Endothelial cell of umbilical vein (primary cell): ENCODE data around the gene CLEC2L.

Source experiments
- CTCF ChIP-seq, 2 donors: IDR thresholded peaks; 1 replicate in 1 of 2; 2 replicates in 1 of 2; pipeline ENCODE4 v1.5.1; 2011; ENCODE audit warnings: low read length in 2 of 2, mild to moderate bottlenecking in 2 of 2, moderate library complexity in 2 of 2, control low read depth in 1 of 2, inconsistent platforms in 1 of 2, low read depth in 1 of 2; ENCODE audit not compliant: insufficient read depth in 1 of 2; ENCODE audit errors: extremely low read depth in 1 of 2
- EZH2 ChIP-seq: IDR thresholded peaks from 2 replicates; pipeline ENCODE4 v1.6.1; 2012; ENCODE audit warnings: borderline replicate concordance, low read depth, mild to moderate bottlenecking, moderate library complexity, low read length, inconsistent platforms; ENCODE audit not compliant: severe bottlenecking
- JUN ChIP-seq: IDR thresholded peaks from 2 replicates; pipeline ENCODE4 v1.6.1; 2011; ENCODE audit warnings: borderline replicate concordance, low read depth; ENCODE audit not compliant: insufficient read length, insufficient read depth
- MAX ChIP-seq: IDR thresholded peaks from 2 replicates; pipeline ENCODE4 v1.6.1; 2011; ENCODE audit not compliant: insufficient read depth, insufficient read length
- POLR2A ChIP-seq: IDR thresholded peaks from 2 replicates; pipeline ENCODE4 v1.6.1; 2012; ENCODE audit warnings: low read depth, mild to moderate bottlenecking, control low read depth, low read length
- POLR2AphosphoS5 ChIP-seq: IDR thresholded peaks from 2 replicates; pipeline ENCODE4 v1.6.1; 2012; ENCODE audit warnings: low read depth, mild to moderate bottlenecking, control low read depth, low read length, moderate library complexity; ENCODE audit not compliant: insufficient read depth

GRCh38 chr7:139583826-139584553 is 60.5 kb downstream of the CLEC2L start:
- TF ChIP-seq POLR2A, result no peak
- TF ChIP-seq CTCF (IDR thresholded peaks at IDR 0.05; ENCODE audit: extremely low read depth in 1 of 2, insufficient read depth in 1 of 2, low read depth in 1 of 2, low read length in 2 of 2), result no peak
- TF ChIP-seq EZH2, result no peak
- TF ChIP-seq POLR2AphosphoS5, result no peak
- no peak for TF ChIP-seq JUN
- no peak for TF ChIP-seq MAX
